Endodermal cell (in vitro differentiated cells): ENCODE results near the gene KRTAP4-8. TPM values are rescaled to one million over a fixed set of nuclear protein-coding genes. Genes with fewer than 3 reads are reported as not detected.

Experiments used
- DNase-seq: peaks from one replicate; pipeline ENCODE4 v3.0.0-alpha.2; 2017
- H3K27ac ChIP-seq: 2 replicates; pipeline ENCODE4 v1.5.1; 2013; ENCODE audit warnings: mild to moderate bottlenecking, low read depth, low read length, moderate library complexity
- H3K27me3 ChIP-seq: 2 replicates; pipeline ENCODE4 v1.6.1; 2013; ENCODE audit warnings: mild to moderate bottlenecking, low read length, moderate library complexity; ENCODE audit not compliant: insufficient read depth, control insufficient read depth, poor library complexity, severe bottlenecking
- H3K36me3 ChIP-seq: 2 replicates; pipeline ENCODE4 v1.7.0; 2013; ENCODE audit warnings: mild to moderate bottlenecking, low read length, moderate library complexity; ENCODE audit not compliant: control insufficient read depth, insufficient read depth
- H3K4me1 ChIP-seq: one replicate; pipeline ENCODE4 v1.7.0; 2013; ENCODE audit warnings: low read length; ENCODE audit not compliant: control insufficient read depth, insufficient read depth
- H3K4me3 ChIP-seq: 2 replicates; pipeline ENCODE4 v1.5.1; 2013; ENCODE audit warnings: mild to moderate bottlenecking, low read length, moderate library complexity
- H3K9ac ChIP-seq: 2 replicates; pipeline ENCODE4 v1.6.1; 2013; ENCODE audit warnings: mild to moderate bottlenecking, low read length, moderate library complexity; ENCODE audit not compliant: poor library complexity, severe bottlenecking; ENCODE audit errors: extremely low read depth
- H3K9me3 ChIP-seq: 2 replicates; pipeline ENCODE4 v1.6.1; 2013; ENCODE audit warnings: mild to moderate bottlenecking, low read length, moderate library complexity; ENCODE audit not compliant: control insufficient read depth
- H3K27ac Mint-ChIP-seq: 2 replicates; pipeline ENCODE4 v1.8.0; 2020; ENCODE audit warnings: mixed read lengths
- H3K27me3 Mint-ChIP-seq: 2 replicates; pipeline ENCODE4 v1.8.0; 2021; ENCODE audit warnings: mild to moderate bottlenecking, mixed read lengths; ENCODE audit not compliant: insufficient read depth
- H3K36me3 Mint-ChIP-seq: 2 replicates; pipeline ENCODE4 v1.8.0; 2020; ENCODE audit warnings: low read depth, mixed read lengths
- H3K4me1 Mint-ChIP-seq: 2 replicates; pipeline ENCODE4 v1.8.0; 2020; ENCODE audit warnings: mixed read lengths
- H3K4me3 Mint-ChIP-seq: 2 replicates; pipeline ENCODE4 v1.8.0; 2020; ENCODE audit warnings: mild to moderate bottlenecking, moderate library complexity, mixed read lengths
- H3K9me3 Mint-ChIP-seq: 2 replicates; pipeline ENCODE4 v1.8.0; 2020; ENCODE audit warnings: mild to moderate bottlenecking, mixed read lengths
- CTCF ChIP-seq: fragments of 200-600 bp; sonication (generic); conservative IDR thresholded peaks from 2 replicates; pipeline ENCODE4 v1.5.0; 2021; ENCODE audit warnings: antibody characterized with exemption, mild to moderate bottlenecking
- WGBS, 2 experiments: methylation state at CpG; one replicate each; pipeline versions ENCODE4 v1.1.5 to v1.1.7; 2013; ENCODE audit warnings: missing lambda C conversion rate in 2 of 2, mixed read lengths in 1 of 2; ENCODE audit not compliant: insufficient coverage in 1 of 2, insufficient read length in 1 of 2; 5-methylcytosine and 5-hydroxymethylcytosine counted together
- total RNA-seq, 2 donors: library from RNA; stranded (reverse); fragmentation: NEBNext Ultra II Directional in 1 of 2; extraction: Animal tissue kit (Norgen Biotek cat#: 25700) in 1 of 2; gene quantifications; 2 replicates in 1 of 2; 3 replicates in 1 of 2; pipeline ENCODE4 v1.2.1, GENCODE V29; 2021

The KRTAP4-8 gene
- total RNA-seq, 2 donors from 2014 or later, result not detected

GRCh38 chr17:41054025-41054424, 43.9 kb downstream of the KRTAP4-8 start:
- no peak overlapping the region for H3K4me3 ChIP-seq
- WGBS, 2 experiments, result 69 to 93% methylated on average over 2 to 4 of the region's 4 CpGs
- Mint-ChIP-seq H3K27me3 (no peaks in the 10 kb centered on the region), H3K36me3 (no peaks in the 10 kb centered on the region), H3K4me3 (no peak overlapping the region), H3K4me1 (peaks cover 7% of the 10 kb centered on the region), H3K9me3 (peaks cover 7% of the 10 kb centered on the region), H3K27ac (no peak overlapping the region)
- H3K27ac ChIP-seq, result no peak overlapping the region
- H3K4me1 ChIP-seq, result no peaks in the 10 kb centered on the region
- H3K9me3 ChIP-seq, result peaks cover 7% of the 10 kb centered on the region
- H3K27me3 ChIP-seq, result no peaks in the 10 kb centered on the region
- no peak overlapping the region for H3K9ac ChIP-seq
- no peak for TF ChIP-seq CTCF
- DNase-seq, result no peak
- H3K36me3 ChIP-seq, result no peaks in the 10 kb centered on the region

- H3K27ac ChIP-seq, result no peak overlapping the region
- H3K27ac Mint-ChIP-seq, result no peak overlapping the region
- no peaks in the 10 kb centered on the region for H3K27me3 ChIP-seq
- no peak overlapping the region for H3K4me3 ChIP-seq
- no peak overlapping the region for H3K9ac ChIP-seq
- H3K4me3 Mint-ChIP-seq, result no peak overlapping the region
- H3K9me3 Mint-ChIP-seq, result peaks cover 6% of the 10 kb centered on the region
- H3K9me3 ChIP-seq, result peaks cover 6% of the 10 kb centered on the region
- no peaks in the 10 kb centered on the region for H3K4me1 ChIP-seq
- H3K4me1 Mint-ChIP-seq, result peaks cover 12% of the 10 kb centered on the region
- no peak for DNase-seq
- no peaks in the 10 kb centered on the region for H3K27me3 Mint-ChIP-seq
- no peaks in the 10 kb centered on the region for H3K36me3 Mint-ChIP-seq
- no peaks in the 10 kb centered on the region for H3K36me3 ChIP-seq
- TF ChIP-seq CTCF, result no peak
Measured at GRCh38 chr17:41052566-41052965, 45.4 kb downstream of the KRTAP4-8 start.

GRCh38 chr17:41049110-41049509, 48.8 kb downstream of the KRTAP4-8 start:
- no peaks in the 10 kb centered on the region for H3K36me3 Mint-ChIP-seq
- WGBS, 2 experiments, result 85 to 86% methylated on average over 2 of the region's 2 CpGs
- no peak overlapping the region for H3K4me3 Mint-ChIP-seq
- H3K9me3 Mint-ChIP-seq, result no peaks in the 10 kb centered on the region
- no peak overlapping the region for H3K27ac Mint-ChIP-seq
- H3K27me3 Mint-ChIP-seq, result no peaks in the 10 kb centered on the region
- Histone ChIP-seq H3K4me1 (no peaks in the 10 kb centered on the region), H3K36me3 (no peaks in the 10 kb centered on the region), H3K9me3 (no peaks in the 10 kb centered on the region), H3K27ac (no peak overlapping the region), H3K4me3 (no peak overlapping the region), H3K9ac (no peak overlapping the region), H3K27me3 (no peaks in the 10 kb centered on the region)
- TF ChIP-seq CTCF, result no peak
- no peak for DNase-seq
- peaks cover 14% of the 10 kb centered on the region for H3K4me1 Mint-ChIP-seq
